Caco-2 (cell line): ENCODE data around the gene NELFB. TPM values are rescaled to one million over a fixed set of nuclear protein-coding genes. Genes with fewer than 3 reads are reported as not detected.

Source experiments
- BruUV-seq: library from RNA; stranded (reverse); fragments of 400-500 nt; replicated peaks from 2 replicates; lab custom pipeline; 2021; lab: Mats Ljungman, UMichigan
- CTCF ChIA-PET: fragments of 300-600 bp; sonication (Branson Sonifier 250); formaldehyde crosslinking; loops from one replicate; lab custom pipeline; 2022; ENCODE audit warnings: antibody characterized with exemption; lab: Charles Lee
- POLR2A ChIA-PET: fragments of 300-600 bp; sonication (Branson Sonifier 250); formaldehyde crosslinking; loops from one replicate; lab custom pipeline; 2022; ENCODE audit warnings: antibody characterized with exemption; lab: Charles Lee
- DNase-seq, 2 experiments: peaks; one replicate each; pipeline versions ENCODE4 v3.0.0 to v3.0.0-alpha.2; 2020 to 2022
- H3K27me3 ChIP-seq: replicated peaks from 2 replicates; pipeline ENCODE4 v1.6.0; 2011; ENCODE audit warnings: low read length; ENCODE audit not compliant: control insufficient read depth, insufficient read depth
- H3K36me3 ChIP-seq: 2 replicates; pipeline ENCODE4 v1.5.1; 2011; ENCODE audit warnings: low read length; ENCODE audit not compliant: control insufficient read depth, insufficient read depth
- H3K4me1 ChIP-seq: fragments of 250-450 bp; sonication (Bioruptor Pico); 2 replicates; pipeline ENCODE4 v1.5.1; 2020; ENCODE audit warnings: mild to moderate bottlenecking
- H3K4me3 ChIP-seq: 2 replicates; pipeline ENCODE4 v1.5.1; 2011; ENCODE audit warnings: low read depth, mild to moderate bottlenecking, control low read depth, low read length
- H3K9me3 ChIP-seq: fragments of 250-450 bp; sonication (Bioruptor Pico); 2 replicates; pipeline ENCODE4 v1.5.1; 2020; ENCODE audit warnings: mild to moderate bottlenecking, moderate library complexity
- H3K27ac Mint-ChIP-seq: one replicate; pipeline ENCODE4 v1.8.0; 2022; ENCODE audit warnings: mixed read lengths; ENCODE audit not compliant: unreplicated experiment
- H3K27me3 Mint-ChIP-seq: one replicate; pipeline ENCODE4 v1.8.0; 2022; ENCODE audit warnings: mixed read lengths; ENCODE audit not compliant: insufficient read depth, unreplicated experiment
- H3K36me3 Mint-ChIP-seq: one replicate; pipeline ENCODE4 v1.8.0; 2022; ENCODE audit warnings: mild to moderate bottlenecking, mixed read lengths; ENCODE audit not compliant: insufficient read depth, unreplicated experiment
- H3K4me1 Mint-ChIP-seq: one replicate; pipeline ENCODE4 v1.8.0; 2022; ENCODE audit warnings: low read depth, mixed read lengths; ENCODE audit not compliant: unreplicated experiment
- H3K4me3 Mint-ChIP-seq: one replicate; pipeline ENCODE4 v1.8.0; 2022; ENCODE audit warnings: mild to moderate bottlenecking, moderate library complexity, mixed read lengths; ENCODE audit not compliant: unreplicated experiment
- H3K9me3 Mint-ChIP-seq: one replicate; pipeline ENCODE4 v1.8.0; 2022; ENCODE audit warnings: mixed read lengths; ENCODE audit not compliant: unreplicated experiment
- intact Hi-C: fragments of 100-400 bp; cut with micrococcal nuclease; formaldehyde crosslinking; loops from one replicate; pipeline ENCODE4 v1.10.0; 2022; ENCODE audit not compliant: unreplicated experiment
- total RNA-seq: library from RNA; stranded (reverse); gene quantifications from 2 replicates; pipeline ENCODE4 v1.2.3, GENCODE V29; 2022
- TF ChIP-seq, protein P1 (sequence below), 2 experiments: fragments of 200-600 bp in 1 of 2; IDR thresholded peaks; 1 replicate in 1 of 2; 2 replicates in 1 of 2; pipeline versions ENCODE4 v1.5.1 to v1.8.0; 2011 to 2022; ENCODE audit warnings: antibody characterized with exemption in 1 of 2, control low read depth in 1 of 2, inconsistent platforms in 1 of 2, low read depth in 1 of 2, low read length in 1 of 2, mild to moderate bottlenecking in 1 of 2, moderate library complexity in 1 of 2; ENCODE audit not compliant: insufficient read depth in 1 of 2, severe bottlenecking in 1 of 2, unreplicated experiment in 1 of 2

Gene NELFB
- total RNA-seq, 1 experiment from 2014 or later: 79.1 TPM

DNA sequence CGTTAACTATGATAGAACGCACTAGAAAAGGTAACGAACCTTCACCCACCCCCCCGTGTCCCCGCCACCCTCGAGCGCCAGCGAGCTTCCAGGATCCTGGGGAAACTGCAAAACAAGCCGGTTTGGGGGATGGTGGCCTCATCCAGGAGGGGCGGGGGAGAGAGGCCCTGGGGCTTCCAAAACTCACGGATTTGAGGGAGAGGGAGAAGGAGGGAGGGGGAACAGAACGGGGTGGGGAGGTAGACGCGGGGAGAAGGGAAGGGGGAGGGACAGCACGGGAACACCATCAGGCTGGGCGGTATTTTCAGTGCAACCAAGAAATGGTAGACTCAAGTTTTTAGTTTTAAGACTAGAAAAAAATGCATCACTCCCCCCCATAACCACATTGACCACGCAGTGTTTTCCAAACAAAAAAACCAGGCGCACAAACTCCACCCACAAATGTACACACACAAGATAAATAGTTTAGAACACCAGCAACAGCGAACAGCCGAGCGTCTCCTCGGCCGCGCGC lies 45.5 kb downstream of the NELFB start:
- TF ChIP-seq, protein P1, sequence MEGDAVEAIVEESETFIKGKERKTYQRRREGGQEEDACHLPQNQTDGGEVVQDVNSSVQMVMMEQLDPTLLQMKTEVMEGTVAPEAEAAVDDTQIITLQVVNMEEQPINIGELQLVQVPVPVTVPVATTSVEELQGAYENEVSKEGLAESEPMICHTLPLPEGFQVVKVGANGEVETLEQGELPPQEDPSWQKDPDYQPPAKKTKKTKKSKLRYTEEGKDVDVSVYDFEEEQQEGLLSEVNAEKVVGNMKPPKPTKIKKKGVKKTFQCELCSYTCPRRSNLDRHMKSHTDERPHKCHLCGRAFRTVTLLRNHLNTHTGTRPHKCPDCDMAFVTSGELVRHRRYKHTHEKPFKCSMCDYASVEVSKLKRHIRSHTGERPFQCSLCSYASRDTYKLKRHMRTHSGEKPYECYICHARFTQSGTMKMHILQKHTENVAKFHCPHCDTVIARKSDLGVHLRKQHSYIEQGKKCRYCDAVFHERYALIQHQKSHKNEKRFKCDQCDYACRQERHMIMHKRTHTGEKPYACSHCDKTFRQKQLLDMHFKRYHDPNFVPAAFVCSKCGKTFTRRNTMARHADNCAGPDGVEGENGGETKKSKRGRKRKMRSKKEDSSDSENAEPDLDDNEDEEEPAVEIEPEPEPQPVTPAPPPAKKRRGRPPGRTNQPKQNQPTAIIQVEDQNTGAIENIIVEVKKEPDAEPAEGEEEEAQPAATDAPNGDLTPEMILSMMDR (IDR thresholded peaks at IDR 0.05; ENCODE audit: insufficient read depth in 1 of 2, low read depth in 1 of 2, low read length in 1 of 2, severe bottlenecking in 1 of 2, unreplicated experiment in 1 of 2): no peak
- Mint-ChIP-seq H3K4me3 (peak overlapping the region; percentile 90), H3K4me1 (peaks cover 7% of the 10 kb centered on the region), H3K27me3 (no peaks in the 10 kb centered on the region), H3K9me3 (no peaks in the 10 kb centered on the region), H3K27ac (peak overlapping the region; percentile 84), H3K36me3 (peaks cover 34% of the 10 kb centered on the region)
- no TSS peak for BruUV-seq
- Histone ChIP-seq H3K27me3 (no peaks in the 10 kb centered on the region), H3K9me3 (no peaks in the 10 kb centered on the region), H3K4me3 (peak overlapping the region; percentile 99), H3K36me3 (no peaks in the 10 kb centered on the region), H3K4me1 (peaks cover 17% of the 10 kb centered on the region)
- DNase-seq: peak in 1 of 2 experiments; percentile 48
- POLR2A ChIA-PET: interaction anchor here (0.6 to 1.0 kb wide), 2 partner anchors 14 to 99 kb away, joined by 3 to 4 read pairs; no protein-coding TSS in a partner anchor
- intact Hi-C loops: loop anchor here (5.0 kb wide), 1 partner anchor 122 kb away; the partner anchor contains the start of genes EXD3 and NOXA1
- CTCF ChIA-PET: interaction anchor here (0.6 to 2.0 kb wide), 4 partner anchors 14 to 141 kb away, joined by 3 to 15 read pairs (median 3); partner anchors contain the start of genes ENTPD8, EXD3 and NOXA1

DNA sequence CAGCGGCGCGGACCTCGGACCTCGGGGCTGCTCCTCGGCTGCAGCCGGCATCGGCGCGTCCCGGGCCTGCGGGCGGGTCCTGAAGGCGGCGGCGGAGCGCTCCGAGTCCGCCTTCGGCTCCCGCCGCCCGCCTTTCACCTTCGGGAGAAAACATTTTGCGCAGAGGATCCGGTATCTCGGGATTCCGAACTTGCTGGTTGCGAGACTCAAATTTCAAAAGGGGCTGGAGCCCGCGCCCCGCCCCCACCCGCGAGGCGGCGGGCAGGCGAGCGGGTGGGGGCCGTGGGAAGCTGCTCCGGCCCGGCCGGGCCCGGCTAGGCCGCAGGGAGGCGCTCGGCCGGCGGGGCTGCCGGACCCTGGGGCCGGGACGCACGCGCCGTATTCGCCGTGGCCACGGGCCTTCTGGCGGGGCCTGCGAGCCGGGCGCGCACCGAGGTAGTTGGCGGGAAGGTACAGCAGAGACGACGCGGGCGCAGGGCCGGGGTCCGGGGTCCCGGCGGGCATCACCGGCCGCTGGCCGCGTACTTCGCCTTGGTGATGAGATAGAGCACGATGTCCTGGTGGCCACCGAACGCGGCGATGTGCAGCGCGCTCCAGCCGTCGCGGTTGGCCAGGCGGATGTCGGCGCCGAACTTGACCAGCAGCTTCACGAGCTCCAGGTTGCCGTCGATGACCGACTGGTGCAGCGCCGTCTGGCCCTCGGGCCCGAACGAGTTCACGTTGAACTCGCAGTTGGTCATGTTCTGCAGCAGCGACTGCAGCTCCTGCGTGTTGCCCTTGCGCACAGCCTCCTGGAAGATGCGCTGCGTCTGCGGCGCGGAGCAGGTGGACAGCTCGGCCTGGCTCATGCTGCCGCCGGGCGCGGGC lies 46.2 kb downstream of the NELFB start:
- POLR2A ChIA-PET: interaction anchor here (1.0 to 1.8 kb wide), 9 partner anchors 8 to 215 kb away, joined by 3 to 40 read pairs (median 8); partner anchors contain the start of genes ENTPD8, EXD3, MAN1B1 and NOXA1
- Histone ChIP-seq H3K36me3 (no peaks in the 10 kb centered on the region), H3K27me3 (no peaks in the 10 kb centered on the region), H3K9me3 (no peaks in the 10 kb centered on the region), H3K4me1 (peaks cover 15% of the 10 kb centered on the region), H3K4me3 (peak overlapping the region; percentile 99)
- H3K27me3 Mint-ChIP-seq: no peaks in the 10 kb centered on the region
- H3K4me1 Mint-ChIP-seq: peaks cover 6% of the 10 kb centered on the region
- TF ChIP-seq, protein P1 (IDR thresholded peaks at IDR 0.05; ENCODE audit: insufficient read depth in 1 of 2, low read depth in 1 of 2, low read length in 1 of 2, severe bottlenecking in 1 of 2, unreplicated experiment in 1 of 2): peak in 1 of 2 experiments; percentile 14
- BruUV-seq: no TSS peak
- H3K9me3 Mint-ChIP-seq: no peaks in the 10 kb centered on the region
- intact Hi-C loops: loop anchor here (5.0 kb wide), 1 partner anchor 121 kb away; the partner anchor contains the start of genes EXD3 and NOXA1
- DNase-seq: peak; percentile 76 to 79
- H3K36me3 Mint-ChIP-seq: peaks cover 33% of the 10 kb centered on the region
- peak overlapping the region; percentile 84 for H3K27ac Mint-ChIP-seq
- peak overlapping the region; percentile 90 for H3K4me3 Mint-ChIP-seq
- CTCF ChIA-PET: interaction anchor here (0.6 to 2.0 kb wide), 18 partner anchors 8 to 251 kb away, joined by 3 to 18 read pairs (median 6); partner anchors contain the start of genes ENTPD8, EXD3, MRPL41 and NOXA1

GRCh38 chr9:137302118-137302448 lies 47.0 kb downstream of the NELFB start, which contains the start of gene NRARP:
NRARP (minus strand) TSS chr9:137302271; CDS start chr9:137301928, 343 bp downstream.
- DNase-seq: peak; percentile 92 to 96
- H3K36me3 Mint-ChIP-seq: peaks cover 26% of the 10 kb centered on the region
- no peaks in the 10 kb centered on the region for H3K27me3 ChIP-seq
- H3K4me1 Mint-ChIP-seq: no peaks in the 10 kb centered on the region
- peak within 1 kb of the TSS; percentile 99 for H3K4me3 ChIP-seq
- CTCF ChIA-PET: interaction anchor here (0.6 to 2.0 kb wide), 19 partner anchors 9 to 278 kb away, joined by 3 to 18 read pairs (median 6); partner anchors contain the start of genes ENTPD8, EXD3, MRPL41 and NOXA1
- H3K9me3 ChIP-seq: no peaks in the 10 kb centered on the region
- no TSS peak for BruUV-seq
- H3K27ac Mint-ChIP-seq: peak within 1 kb of the TSS; percentile 84
- H3K4me1 ChIP-seq: peaks cover 13% of the 10 kb centered on the region; the same call in 1 of the 2 replicates
- no peaks in the 10 kb centered on the region for H3K36me3 ChIP-seq
- H3K4me3 Mint-ChIP-seq: peak within 1 kb of the TSS; percentile 90
- intact Hi-C loops: loop anchor here (5.0 kb wide), 1 partner anchor 120 kb away; the partner anchor contains the start of genes EXD3 and NOXA1
- H3K27me3 Mint-ChIP-seq: no peaks in the 10 kb centered on the region
- POLR2A ChIA-PET: interaction anchor here (0.5 to 1.8 kb wide), 13 partner anchors 9 to 455 kb away, joined by 3 to 40 read pairs (median 6); partner anchors contain the start of genes ENTPD8, EXD3, MAN1B1 and NOXA1
- no peaks in the 10 kb centered on the region for H3K9me3 Mint-ChIP-seq
- TF ChIP-seq, protein P1 (IDR thresholded peaks at IDR 0.05; ENCODE audit: insufficient read depth in 1 of 2, low read depth in 1 of 2, low read length in 1 of 2, severe bottlenecking in 1 of 2, unreplicated experiment in 1 of 2): no peak
